CD4-positive, alpha-beta T cell treated with Interleukin-1 beta for 1 hour (primary cell): Measurements from ENCODE around the gene DLGAP4.

ENCODE experiments used
- DNase-seq, 2 donors: peaks; one replicate each; pipeline ENCODE4 v3.0.0-alpha.2; 2020 to 2022

Gene DLGAP4

DNA sequence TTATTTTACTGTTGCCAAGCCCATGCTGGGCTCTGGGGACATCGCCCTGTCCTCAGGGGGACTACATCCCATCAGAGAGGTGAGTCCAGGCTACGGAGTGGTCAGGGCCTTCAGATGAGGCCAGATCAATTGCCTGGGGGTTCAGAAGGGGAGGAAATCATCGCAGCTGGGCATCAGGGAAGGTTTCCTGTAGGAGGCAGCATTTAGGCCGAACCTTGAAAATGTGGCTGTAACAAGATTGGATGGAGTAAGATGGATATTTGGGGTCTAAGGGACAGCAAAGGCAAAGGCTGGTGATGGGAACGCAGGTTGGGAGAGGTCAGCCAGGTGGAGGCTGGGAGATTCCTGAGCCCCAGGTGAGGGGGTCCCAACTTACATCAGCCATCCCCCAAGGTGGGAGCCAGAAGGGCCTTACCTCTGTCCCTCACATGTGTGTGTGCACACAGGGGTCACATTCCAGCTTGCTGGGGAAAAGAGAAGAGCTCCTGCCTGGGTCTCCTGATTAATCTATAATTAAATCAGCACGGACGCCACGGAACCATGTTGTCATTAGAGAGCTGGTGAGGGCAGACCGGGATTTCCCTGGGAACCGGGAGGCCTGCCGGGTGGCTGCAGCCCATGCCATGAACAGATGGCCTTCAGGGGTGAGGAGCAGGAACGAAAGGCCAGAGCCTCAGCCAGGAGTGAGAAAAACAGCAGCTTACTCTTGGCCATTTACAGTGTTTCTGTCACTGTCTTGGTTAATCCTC, 30.5 kb upstream of the DLGAP4 start:
- DNase-seq: no peak

GRCh38 chr20:36277546-36277945, 28.6 kb upstream of the DLGAP4 start:
- no peak for DNase-seq

- no peak for DNase-seq
These were observed 26.8 kb upstream of the DLGAP4 start for GRCh38 chr20:36279362-36279761.

DNA sequence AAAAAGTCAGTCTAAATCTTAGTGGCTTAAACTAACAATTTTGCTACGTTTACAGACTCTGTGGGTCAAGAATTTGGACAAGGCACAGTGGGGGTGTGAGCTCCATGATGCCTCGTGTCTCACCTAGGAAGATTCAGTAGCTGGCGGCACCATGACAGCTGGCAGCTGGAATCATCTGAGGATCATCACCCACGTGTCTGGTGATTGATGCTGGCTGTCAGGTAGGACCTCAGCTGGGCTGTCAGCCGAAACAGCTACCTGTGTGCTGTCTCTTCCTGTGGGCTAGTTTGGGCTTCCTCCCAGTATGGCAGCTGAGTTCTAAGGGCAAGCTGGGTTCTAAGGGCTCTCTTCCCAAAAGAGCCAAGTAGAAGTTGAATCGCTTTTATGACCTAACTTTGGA, 26.4 kb upstream of the DLGAP4 start:
- DNase-seq: no peak

- no peak for DNase-seq
These were observed 24.3 kb upstream of the DLGAP4 start for GRCh38 chr20:36281785-36282380.

DNA sequence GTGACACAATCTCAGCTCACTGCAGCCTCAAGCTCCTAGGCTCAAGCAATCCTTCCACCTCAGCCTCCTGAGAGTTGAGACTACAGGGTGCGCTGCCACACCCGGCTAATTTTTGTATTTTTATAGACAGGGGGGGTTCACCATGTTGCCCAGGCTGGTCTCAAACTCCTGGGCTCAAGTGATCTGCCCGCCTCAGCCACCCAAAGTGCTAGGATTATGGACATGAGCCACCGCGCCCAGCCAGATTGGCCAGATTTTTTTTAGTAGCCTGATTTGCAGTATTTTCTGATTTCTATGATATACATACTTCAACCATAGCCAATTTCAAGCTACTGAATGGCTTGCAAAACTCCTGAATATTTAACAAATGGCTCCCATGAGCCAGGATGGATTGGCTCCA, 21.4 kb upstream of the DLGAP4 start:
- DNase-seq: no peak

DNA sequence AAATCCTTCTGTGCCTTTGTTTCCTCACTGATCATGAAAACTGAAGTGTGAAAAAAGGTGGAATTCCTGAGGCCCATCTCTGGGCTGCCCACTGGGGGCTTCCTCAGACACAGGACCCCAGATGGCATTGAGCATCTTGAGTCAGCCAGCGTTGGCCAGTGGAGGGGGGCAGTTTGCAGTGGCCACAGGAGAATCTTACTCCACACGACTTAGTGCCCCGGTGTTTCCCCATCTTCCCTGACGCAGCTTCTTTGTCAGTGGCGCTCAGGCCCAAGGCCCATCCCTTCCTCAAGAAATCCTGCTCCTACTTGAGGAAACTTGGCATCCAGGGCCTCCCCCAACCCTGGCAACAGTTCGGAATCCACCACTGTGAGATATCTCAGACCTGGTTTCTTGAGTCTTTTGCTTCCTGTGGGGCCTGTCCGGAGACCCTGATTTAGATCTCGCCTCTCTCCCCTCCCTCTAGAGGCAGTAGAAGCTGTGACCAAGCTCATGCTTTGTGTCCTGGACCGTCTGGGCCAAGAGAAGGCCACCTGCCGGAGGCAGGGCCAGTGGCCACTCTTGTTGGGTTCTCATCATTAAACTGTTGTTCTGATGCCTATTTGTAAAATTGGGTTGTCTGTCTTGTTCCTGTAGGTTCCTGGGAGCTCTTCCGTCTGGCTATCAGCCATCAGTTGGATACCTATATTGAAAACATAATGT, 20.2 kb upstream of the DLGAP4 start:
- DNase-seq: no peak

DNA sequence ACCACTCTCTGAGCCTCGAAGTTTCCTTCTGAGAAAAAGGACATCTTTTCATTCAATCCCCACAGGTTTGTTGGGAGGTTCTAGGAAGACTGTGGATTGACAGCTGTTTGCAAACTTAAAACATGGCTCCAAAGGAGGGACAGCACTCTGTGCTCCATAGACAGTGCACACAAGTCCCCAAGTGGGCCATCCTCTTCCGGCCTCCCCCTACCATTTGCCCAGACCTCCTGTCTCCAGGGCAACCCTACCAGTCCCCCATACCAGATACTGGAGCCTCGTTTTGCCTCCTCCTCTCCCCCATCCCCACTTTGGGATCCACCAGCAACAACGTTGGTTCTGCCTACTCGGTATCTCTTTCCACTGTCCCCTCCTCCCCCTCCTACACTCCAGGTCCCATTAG, 8.5 kb upstream of the DLGAP4 start:
- no peak for DNase-seq

GRCh38 chr20:36298061-36298460, 8.1 kb upstream of the DLGAP4 start:
- DNase-seq: no peak

- no peak for DNase-seq
These were observed 7.3 kb upstream of the DLGAP4 start for GRCh38 chr20:36298795-36299339.

DNA sequence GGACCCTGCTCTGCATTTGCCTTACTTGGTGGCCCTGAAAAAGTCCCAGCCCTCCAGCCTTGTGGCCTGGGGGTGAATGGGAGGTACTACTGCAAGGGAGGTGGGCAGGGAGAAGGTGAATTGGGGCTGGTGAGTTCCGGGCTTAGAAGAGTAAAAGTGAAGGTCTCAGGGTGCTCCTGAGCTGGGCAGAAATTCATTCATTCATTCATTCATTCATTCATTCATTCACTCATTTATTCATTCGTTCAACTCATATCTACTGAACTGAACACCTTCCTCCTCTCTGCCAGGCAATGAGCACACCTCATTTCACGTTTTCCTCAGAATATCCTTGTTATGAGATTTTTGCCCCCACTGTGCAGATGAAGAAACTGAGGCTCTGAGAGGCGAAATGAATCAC, 6.7 kb upstream of the DLGAP4 start:
- DNase-seq: no peak

- no peak for DNase-seq
These were observed 4.6 kb upstream of the DLGAP4 start for GRCh38 chr20:36301359-36302119.

DNA sequence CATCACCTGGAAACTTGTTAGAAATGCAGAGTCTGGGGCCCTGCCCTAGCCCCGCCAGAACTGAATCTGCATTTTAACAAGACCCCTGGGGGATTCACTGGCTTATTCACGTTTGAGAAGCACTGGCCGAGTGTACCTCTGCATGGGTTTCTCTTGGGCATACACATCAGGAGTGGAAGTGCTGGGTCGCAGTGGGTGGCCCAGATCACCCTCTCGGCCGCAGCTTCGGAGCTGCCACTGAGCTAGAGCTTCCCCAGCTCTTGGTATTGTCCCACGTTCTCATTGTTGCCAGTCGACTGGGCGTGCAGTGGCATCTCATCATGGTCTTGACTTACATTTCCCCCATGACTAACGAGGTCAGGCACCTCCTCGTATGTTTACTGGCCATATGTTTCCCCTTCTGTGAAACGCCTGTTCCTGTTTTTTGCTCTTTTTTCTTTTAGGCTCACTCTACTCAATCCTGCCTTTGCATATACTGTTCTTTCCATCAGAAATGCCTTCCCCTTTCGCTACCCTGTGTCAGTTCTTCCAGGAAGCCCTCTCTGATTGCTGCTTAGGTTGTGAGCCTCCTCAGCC, 3.0 kb upstream of the DLGAP4 start:
- DNase-seq: no peak

GRCh38 chr20:36303831-36304230, 2.3 kb upstream of the DLGAP4 start:
- DNase-seq: no peak

DNA sequence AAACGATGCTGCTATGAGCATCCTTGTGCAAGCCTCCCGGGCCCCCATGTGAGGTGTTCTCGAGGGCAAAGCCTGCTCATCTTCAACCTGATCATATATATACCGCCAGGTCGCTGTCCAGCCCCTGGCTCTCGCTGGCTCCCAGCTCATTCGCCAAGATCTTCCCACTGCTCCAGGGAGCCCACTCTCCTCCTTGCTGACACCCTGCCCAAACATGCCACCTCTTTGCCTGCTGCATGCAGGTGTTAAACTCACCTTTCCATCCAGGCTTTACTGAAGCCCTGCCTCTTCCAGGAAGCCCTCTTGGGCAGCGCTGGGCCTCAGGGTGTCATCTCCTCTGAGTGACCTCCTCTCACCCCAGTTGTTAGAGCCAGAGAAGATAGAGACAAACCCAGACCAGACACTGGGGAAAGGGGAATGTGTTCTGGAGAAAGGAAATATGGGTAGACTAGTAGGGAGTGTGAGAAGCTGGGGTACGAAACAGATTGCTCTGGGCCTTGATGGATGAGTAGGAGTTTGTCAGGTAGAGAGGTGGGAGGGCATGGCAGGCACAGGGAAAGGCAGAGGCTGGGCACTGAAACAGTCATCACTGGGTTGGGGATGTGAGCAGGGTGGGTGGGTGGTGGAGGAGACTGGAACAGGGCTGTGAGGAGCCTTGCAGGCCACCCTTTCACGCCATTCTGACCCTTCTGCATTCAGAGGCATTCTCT, 1.2 kb upstream of the DLGAP4 start:
- no peak for DNase-seq

GRCh38 chr20:36306553-36307411, 643 bp downstream of the DLGAP4 start:
- DNase-seq: no peak

DNA sequence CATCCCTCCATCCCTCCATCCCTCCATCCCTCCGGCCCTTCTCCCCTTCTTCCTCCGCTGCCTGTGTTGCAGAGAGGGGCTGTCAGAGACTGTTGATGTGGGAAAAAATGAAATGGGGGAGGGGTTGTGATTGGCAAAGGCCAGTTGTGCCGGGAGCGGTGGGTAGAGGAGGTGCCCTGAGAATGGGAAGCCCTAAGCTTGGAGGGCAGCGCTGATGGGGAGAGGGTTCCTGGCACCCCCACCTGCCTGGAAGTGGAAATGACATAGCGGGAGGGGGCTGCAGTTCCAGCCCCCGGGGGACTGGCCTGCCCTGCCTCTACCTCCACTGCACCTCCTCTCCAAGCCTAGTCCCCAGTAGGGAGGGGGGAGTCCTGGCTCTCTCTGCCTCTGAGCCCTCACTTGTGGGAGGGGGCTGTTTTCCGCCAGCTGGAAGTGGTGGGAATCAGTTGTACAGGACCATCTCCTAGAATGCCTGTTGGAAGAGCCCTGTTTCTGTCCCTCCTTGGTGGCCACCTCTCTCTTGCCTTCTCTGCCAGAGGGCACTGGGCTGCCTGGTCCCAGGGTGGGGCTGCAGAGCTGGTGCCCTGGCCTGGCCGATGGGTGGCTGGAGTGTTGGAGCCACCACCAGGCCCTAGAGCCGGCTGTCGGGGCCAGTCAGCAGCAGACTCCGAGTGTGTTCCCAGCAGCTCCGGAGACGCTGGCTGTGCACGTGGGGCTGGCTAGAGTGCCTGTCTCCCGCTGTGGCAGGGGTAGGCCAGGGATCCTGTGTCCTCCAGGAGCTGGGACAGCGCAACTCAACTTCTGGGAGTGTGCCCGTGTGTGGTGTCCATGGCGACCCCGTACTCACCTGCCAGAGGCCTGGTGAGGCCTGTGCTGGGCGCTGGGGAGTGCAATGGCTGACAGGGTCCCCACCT, 1.5 kb downstream of the DLGAP4 start:
- DNase-seq: no peak

DNA sequence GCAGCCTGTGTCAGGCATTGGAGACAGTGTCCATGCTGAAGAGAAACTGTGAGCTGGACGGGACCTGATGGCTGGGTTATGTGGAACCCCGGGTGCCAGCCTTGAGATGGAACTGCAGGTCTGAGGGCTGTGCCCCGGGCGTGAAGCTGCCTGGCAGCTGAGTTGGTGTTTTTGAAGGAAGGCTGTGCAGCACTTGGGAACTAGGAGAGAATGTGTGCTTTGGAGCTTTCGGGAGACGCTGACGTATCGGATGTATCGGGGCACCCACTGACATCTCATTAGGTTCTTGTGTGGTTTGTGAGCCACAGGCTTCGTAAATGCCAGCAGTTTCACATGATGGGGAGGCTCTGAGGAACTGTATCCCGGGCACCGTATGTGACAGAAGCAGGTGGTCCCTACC, 2.2 kb downstream of the DLGAP4 start:
- no peak for DNase-seq

- DNase-seq: no peak
These were observed 2.8 kb downstream of the DLGAP4 start for GRCh38 chr20:36308986-36309385.

DNA sequence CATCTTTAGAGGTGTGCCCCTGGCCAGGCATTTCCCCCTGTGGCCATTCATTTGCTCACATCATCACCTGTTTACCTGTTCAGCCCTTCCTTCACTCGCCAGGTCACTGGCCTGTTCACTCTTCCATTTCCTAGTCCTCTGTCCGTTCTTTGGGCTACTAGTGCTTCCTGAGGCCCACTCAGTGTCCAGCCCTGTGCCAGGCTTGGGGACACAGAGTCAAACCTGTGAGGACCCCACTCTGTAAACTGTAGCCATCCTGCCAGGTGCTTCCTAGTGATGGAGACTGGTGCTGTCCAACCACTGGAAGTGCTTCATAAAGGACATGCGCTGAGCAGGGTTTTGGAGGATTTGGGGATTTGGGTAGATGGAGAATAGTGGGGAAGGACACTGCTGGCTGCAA, 3.5 kb downstream of the DLGAP4 start:
- no peak for DNase-seq
